Posterior vena cava (tissue), 2 donors: Measurements from ENCODE around the gene EEF1AKMT1. TPM values are rescaled to one million over a fixed set of nuclear protein-coding genes. Genes with fewer than 3 reads are reported as not detected.
"Not testable (repeated sequence)": the region's sequence is repeated elsewhere in the genome, so short reads cannot be mapped to it uniquely, and the experiment has no call there.

Experiments
- DNase-seq: peaks from one replicate; pipeline ENCODE4 v3.0.0-alpha.2; 2020; ENCODE audit warnings: low spot score
- intact Hi-C, 2 donors: fragments of 100-400 bp; cut with DNase I; formaldehyde crosslinking; loops; one replicate each; pipeline versions ENCODE4 v1.14.1 to v1.14.2; 2022 to 2023
- total RNA-seq, 2 donors: library from RNA; stranded (reverse); fragmentation: NEBNext Ultra II Directional; extraction: Animal tissue kit (Norgen Biotek cat#: 25700); gene quantifications; one replicate each; pipeline ENCODE4 v1.2.1, GENCODE V29; 2021
- donor health status: DM: yes; HTN: yes; CAD: no.
- donor health status: DM: yes; HTN: yes; CAD: no.

The EEF1AKMT1 gene
- total RNA-seq, 2 donors from 2014 or later: 13.7 to 17.4 TPM

GRCh38 chr13:20708216-20708615 is 65.5 kb downstream of the EEF1AKMT1 start:
- DNase-seq: no peak
- intact Hi-C loops: loop anchor here in 1 of 2 donors (10.0 kb wide), 1 partner anchor 217 kb away; no protein-coding TSS in a partner anchor

GRCh38 chr13:20706661-20707060 is 67.1 kb downstream of the EEF1AKMT1 start:
- intact Hi-C loops: loop anchor here in 1 of 2 donors (10.0 kb wide), 1 partner anchor 218 kb away; no protein-coding TSS in a partner anchor
- DNase-seq: no peak

DNA sequence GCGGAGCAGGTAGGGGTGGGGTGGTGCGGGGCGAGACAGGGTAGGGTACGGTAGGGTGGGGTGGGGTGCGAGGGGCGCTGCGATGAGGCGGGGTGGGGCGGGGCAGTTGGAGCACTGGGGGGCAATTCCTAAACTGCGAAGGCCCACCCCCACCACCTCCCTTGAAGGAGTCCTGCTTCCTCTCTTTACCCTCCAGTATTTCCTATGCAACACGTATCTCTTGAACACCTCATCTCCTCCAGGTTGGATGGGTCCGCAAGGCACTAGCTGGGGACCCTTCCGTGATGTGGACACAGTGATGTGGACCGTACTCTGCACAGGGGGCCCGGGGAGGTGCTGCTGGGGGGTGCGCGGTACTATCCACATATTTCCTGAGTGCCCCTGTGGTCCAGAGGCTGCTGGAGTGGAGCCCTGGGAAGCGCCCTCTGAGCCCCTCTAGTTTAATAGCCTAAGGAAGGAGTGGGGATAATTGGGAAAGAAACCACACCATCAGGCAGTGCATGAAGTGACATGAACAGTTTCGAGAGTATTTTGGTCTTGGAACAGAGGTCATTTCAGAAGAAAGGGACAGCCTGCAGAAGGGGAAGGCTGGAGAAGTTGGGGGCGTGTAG is 69.2 kb downstream of the EEF1AKMT1 start:
- intact Hi-C loops: loop anchor here in 1 of 2 donors (10.0 kb wide), 1 partner anchor 220 kb away; no protein-coding TSS in a partner anchor
- no peak for DNase-seq

DNA sequence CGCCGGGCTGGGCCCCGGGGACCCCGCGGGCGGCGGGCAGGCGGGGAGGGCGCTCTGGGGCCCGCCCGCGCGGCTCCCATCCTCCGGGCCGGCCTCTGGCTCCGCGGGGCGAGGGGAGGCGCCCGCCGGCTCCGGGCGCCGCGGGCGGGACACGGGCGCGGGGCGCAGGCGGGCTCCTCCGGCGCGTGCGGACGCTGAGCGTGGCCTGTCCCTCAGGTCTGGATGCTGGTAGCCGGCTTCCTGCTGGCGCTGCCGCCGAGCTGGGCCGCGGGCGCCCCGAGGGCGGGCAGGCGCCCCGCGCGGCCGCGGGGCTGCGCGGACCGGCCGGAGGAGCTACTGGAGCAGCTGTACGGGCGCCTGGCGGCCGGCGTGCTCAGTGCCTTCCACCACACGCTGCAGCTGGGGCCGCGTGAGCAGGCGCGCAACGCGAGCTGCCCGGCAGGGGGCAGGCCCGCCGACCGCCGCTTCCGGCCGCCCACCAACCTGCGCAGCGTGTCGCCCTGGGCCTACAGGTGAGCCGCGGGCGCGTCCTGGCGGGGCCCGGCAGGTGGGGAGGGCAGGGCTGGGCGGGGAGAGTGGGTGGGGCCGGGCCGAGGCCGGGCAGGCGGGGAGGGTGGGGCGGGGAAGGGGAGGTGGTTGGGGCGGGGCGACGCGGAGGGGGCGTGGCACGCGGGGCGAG is 69.8 kb downstream of the EEF1AKMT1 start:
- DNase-seq: peak; percentile 94
- intact Hi-C loops: loop anchor here in 1 of 2 donors (10.0 kb wide), 1 partner anchor 221 kb away; no protein-coding TSS in a partner anchor

DNA sequence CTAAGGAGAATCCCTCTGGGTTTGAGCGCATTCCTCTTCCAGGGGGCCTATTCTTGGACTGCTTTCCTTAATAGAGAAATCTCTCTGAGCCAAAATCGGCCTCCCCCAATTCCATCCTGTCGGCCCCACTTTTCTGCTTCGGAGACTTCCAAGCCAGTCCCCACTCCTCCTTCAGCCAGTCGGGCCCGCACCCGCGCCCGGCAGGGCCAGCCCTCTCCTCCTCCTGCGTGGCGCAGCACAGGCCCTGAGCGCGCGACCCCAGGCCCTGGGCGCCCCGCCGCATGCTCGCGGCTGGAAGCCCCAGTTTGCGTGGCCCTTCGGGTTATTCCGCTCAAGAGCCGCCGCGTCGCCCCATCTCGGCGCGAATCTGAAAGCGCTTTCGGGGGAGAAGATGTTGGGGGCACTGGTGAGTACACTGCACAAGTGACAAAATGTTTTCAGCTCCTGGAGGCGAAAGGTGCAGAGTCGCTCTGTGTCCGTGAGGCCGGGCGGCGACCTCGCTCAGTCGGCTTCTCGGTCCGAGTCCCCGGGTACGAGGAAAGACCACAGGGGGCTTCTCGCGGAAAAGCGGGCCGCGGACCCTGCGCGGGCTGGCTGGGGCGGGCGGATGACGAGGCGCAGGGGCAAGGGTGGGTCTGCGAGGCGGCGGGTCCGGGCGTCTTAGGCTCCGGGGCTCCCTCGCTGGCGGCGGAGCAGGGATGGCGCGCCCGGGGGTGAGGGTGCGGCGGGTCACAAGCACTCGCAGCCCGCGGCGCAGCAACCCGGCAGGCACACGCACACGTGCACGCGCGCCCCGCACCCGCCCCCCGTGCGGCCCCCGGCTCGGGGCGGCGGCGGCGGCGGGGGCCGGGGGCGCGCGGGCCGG is 70.6 kb downstream of the EEF1AKMT1 start, which contains the start of gene IL17D:
TSS of gene IL17D (plus strand) at position 785 of the 865 bp plus-strand sequence. CDS start 303 bp downstream, outside the sequence.
- no peak for DNase-seq
- intact Hi-C loops: loop anchor here in 1 of 2 donors (10.0 kb wide), 1 partner anchor 222 kb away; no protein-coding TSS in a partner anchor

- intact Hi-C loops: loop anchor here in 1 of 2 donors (10.0 kb wide), 1 partner anchor 222 kb away; no protein-coding TSS in a partner anchor
- DNase-seq: no peak
Measured at GRCh38 chr13:20702530-20702914, 71.2 kb downstream of the EEF1AKMT1 start.

DNA sequence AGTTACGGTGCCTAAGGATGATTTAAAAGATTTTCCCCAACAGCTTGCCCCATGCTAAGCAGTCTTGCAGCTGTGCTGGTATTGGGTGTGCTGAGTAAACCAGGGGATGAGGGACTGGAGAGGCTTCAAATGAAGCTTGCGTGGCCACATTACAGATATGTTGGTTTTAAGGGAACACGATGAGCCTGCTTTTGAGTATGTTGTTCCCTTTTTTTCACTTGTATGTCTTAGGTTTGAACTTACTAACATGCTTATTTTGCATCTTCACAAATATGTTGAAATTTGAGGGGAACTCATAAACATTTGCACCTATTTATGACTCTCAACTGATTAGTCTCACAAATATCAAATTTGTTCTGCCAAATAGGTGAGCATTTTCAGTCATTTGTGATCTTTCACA is 72.3 kb downstream of the EEF1AKMT1 start:
- no peak for DNase-seq
- intact Hi-C loops: loop anchor here in 1 of 2 donors (10.0 kb wide), 1 partner anchor 223 kb away; no protein-coding TSS in a partner anchor

DNA sequence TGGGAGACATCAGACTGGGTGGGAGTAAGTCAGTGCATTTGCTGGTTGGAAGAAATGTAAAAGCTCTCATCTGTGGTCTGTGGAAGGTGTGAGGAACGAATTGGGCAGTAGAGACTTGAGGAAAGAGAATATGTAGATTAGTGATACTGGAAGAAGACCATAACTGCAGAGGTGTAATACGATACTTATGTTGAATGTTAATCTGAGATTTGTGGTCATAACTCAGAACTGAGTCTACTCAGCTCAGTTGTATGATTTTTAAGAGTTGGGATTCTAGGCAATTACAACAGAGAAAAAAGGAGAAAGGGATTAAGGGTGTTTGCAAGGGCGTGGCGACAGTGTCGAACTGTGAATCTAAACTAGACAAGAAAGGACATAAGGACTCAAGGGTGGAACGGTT is 73.5 kb downstream of the EEF1AKMT1 start:
- intact Hi-C loops: loop anchor here in 1 of 2 donors (10.0 kb wide), 1 partner anchor 225 kb away; no protein-coding TSS in a partner anchor
- DNase-seq: no peak

- intact Hi-C loops: loop anchor here in 1 of 2 donors (10.0 kb wide), 1 partner anchor 225 kb away; no protein-coding TSS in a partner anchor
- no peak for DNase-seq
Measured at GRCh38 chr13:20699715-20700114, 74.0 kb downstream of the EEF1AKMT1 start.

GRCh38 chr13:20696073-20696472 is 77.7 kb downstream of the EEF1AKMT1 start:
- no peak for DNase-seq
- intact Hi-C loops: no loop called here

DNA sequence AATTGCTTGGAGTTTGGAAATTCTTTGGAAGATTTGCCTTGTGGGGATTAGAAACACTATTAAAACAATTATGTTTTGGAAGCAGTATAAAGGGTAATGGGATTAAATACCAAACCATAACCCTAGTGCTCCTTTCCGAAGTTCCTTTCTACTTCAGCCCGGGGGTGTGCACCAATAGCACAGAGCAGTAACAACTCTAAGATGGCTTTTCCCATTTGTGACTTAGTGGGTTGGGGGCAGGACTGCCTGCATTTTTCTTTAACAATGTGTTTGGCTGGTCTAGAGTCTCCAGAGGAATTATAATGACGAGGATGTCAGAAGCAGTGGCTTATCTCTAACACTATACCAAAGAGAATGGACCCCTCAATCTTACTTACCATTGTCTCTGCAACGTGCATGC is 82.1 kb downstream of the EEF1AKMT1 start:
- no peak for DNase-seq
- intact Hi-C loops: no loop called here

GRCh38 chr13:20689291-20689690 is 84.5 kb downstream of the EEF1AKMT1 start:
- intact Hi-C loops: no loop called here
- DNase-seq: no peak

GRCh38 chr13:20686863-20687579 is 86.7 kb downstream of the EEF1AKMT1 start:
- intact Hi-C loops: no loop called here
- DNase-seq: no peak

GRCh38 chr13:20686167-20686566 is 87.6 kb downstream of the EEF1AKMT1 start:
- no peak for DNase-seq
- intact Hi-C loops: no loop called here

DNA sequence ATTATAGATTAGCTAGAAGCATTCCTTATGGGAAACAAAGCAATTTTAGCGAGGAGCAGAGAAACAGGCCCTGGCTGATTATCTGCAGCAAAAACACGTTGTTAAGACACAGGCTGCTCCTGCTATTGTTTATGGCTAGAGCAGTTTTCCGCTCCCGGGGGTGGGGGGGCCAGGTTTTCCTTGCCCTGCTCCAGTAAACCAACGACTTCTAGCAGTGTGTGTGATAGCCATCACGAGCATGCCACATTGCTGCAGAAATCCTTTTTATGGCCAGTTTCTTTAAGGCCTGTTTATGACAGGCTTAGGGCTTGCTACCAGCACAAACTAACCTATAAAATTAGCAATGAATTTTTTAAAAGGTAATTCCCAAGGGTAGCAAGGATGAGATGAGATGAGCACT is 88.7 kb downstream of the EEF1AKMT1 start:
- intact Hi-C loops: no loop called here
- DNase-seq: no peak

- no peak for DNase-seq
- intact Hi-C loops: no loop called here
Measured at GRCh38 chr13:20684546-20684945, 89.2 kb downstream of the EEF1AKMT1 start.

DNA sequence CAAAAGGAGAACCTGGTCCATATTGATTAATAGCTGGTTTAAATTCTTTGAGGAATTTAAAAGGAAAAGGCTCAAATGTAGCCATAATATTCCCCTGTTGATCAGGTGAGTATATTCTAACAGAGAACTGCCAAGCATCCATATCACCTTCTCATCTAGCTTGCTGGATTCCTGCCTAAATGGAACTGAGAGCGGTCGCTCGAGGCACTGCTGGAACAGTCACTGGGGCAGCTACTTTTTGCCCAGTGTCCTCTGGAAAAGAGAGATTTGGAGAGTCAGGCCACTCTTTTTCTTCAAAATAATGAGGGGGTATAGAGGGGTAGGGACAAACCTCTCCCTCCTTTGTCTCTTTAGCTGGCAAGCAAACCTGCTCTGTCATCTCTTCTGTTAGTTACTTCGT is 89.7 kb downstream of the EEF1AKMT1 start:
- intact Hi-C loops: no loop called here
- no peak for DNase-seq

- intact Hi-C loops: no loop called here
- no peak for DNase-seq
Measured at GRCh38 chr13:20682061-20682460, 91.7 kb downstream of the EEF1AKMT1 start.

DNA sequence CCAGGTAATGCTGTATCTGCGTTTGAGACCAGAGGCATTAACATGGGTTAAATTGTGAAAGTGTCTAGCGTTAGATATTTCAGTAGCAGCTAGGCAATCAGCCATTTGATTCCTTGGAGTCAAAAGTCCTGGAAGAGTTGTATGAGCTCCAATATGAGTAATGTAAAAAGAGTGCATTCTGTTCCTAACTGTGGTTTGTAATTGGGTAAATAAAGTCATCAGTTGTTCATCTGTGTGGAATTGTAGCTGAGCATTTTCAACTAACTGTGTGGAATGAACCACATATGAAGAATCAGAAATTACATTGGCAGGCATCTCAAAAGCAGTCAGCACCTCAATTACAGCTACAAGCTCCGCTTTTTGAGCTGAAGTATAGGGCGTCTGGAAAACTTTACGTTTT is 92.3 kb downstream of the EEF1AKMT1 start:
- DNase-seq, intact Hi-C loops: not testable (repeated sequence)
